ACHN (cell line): ENCODE data around the gene MCTP1.
A peak's percentile ranks its signal among the peaks of the same experiment; 100 is the strongest.
"Not testable (repeated sequence)": the region's sequence is repeated elsewhere in the genome, so short reads cannot be mapped to it uniquely, and the experiment has no call there.

Source experiments
- DNase-seq: peaks from one replicate; pipeline ENCODE4 v3.0.0-alpha.2; 2015
- in situ Hi-C: cut with HindIII; loops from 2 replicates; pipeline ENCODE4 v1.10.0; 2017; ENCODE audit warnings: low sequenced_read_pairs, low pct_ligation_motif_present, low pct_unique_long_range_greater_than_20kb

MCTP1 gene

GRCh38 chr5:95217881-95218280 lies 67.0 kb downstream of the MCTP1 start:
- in situ Hi-C loops, result no loop called here
- no peak for DNase-seq

DNA sequence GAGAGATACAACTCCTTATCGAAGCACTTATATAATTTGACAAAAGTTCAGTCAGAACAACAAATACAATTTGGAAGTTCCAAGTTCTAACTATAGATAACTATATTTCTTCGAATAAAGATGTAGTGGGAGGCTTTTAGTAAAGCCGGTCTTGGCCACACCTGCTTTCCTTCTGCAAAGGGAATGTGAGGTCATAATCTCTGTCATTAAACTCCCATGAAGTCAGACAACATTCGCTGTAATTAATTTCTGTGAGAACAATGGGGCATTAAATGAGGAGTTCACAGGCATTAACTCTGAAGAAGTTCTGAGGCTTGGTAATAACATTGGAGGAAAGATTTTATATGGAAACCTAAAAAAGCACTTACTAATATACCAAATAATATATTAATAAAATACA lies 67.5 kb downstream of the MCTP1 start:
- DNase-seq, result no peak
- in situ Hi-C loops, result no loop called here

DNA sequence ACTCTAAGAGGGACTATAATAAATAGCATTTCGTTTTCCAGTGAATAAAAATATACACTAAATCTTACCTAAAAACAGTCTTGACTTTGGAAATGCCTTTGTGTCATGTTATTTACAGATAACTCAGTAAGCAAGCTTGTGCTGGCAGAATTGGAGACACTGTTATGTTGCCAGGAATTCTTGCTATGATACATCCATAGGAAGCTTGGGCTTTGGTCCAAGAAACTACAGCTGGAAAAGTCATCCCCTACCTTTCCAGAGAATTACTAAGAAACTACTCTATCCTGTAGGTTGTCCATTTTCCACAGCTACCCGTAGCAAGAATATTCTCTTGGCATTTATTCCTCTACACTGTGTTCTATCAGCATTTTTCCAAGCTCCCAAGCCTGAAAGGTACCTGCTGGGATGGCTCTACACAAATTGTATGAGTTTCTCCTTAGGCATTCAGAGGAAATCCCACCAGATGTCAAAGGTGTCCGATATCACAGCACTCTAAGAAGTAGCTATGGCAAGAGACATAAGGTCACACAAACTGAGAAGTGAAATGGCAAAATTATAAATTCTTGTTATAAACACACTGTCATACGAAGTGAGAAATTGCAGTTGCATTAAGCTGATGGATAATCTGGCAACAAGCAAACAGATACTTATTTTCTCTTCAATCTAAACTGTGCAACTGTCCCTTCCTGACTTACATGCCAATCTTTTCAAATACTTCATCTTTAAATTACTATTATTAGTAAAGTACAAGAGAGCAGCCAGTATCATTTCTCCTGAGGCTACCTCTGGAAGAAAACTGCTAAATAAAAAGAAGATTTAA lies 68.5 kb downstream of the MCTP1 start:
- in situ Hi-C loops, result no loop called here
- DNase-seq, result no peak

DNA sequence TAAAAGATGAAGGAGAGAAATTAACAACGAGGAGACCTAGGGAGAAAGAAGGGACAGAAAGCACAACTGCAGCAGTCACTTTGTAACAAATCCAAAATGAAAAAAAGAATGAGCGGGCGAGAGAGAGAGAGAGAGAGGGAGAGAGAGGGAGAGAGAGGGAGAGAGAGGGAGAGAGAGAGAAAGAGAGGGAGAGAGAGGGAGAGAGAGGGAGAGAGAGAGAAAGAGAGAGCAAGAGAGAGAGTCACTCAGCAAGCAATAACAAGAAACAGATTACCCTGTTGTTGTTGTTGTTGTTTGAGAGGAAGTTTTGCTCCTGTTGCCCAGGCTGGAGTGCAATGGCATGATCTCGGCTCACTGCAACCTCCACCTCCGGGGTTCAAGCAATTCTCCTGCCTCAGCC lies 77.1 kb downstream of the MCTP1 start:
- DNase-seq, in situ Hi-C loops: not testable (repeated sequence)

- in situ Hi-C loops, result no loop called here
- no peak for DNase-seq
Measured at GRCh38 chr5:95194856-95195255, 90.0 kb downstream of the MCTP1 start.

DNA sequence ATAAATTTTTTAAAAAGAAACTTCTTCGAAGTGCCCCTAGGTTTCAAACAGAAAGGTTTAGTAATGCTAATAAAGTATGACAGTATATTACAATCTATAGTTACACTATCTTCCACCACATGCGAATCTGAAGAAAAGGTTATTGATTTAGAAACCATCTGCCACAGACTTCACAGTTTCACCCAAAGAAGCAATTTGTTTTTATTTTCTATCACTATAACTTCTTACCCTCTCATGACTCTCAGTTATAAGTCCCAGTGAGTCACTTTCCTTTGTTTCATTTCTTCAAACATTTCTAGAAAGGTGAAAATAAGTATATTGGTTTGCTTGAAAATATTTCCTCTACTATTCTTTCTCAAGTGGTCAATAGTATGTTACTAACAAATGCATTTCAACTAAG lies 93.6 kb downstream of the MCTP1 start:
- in situ Hi-C loops, result no loop called here

GRCh38 chr5:95184924-95185323 lies 100.0 kb downstream of the MCTP1 start:
- DNase-seq, result no peak
- in situ Hi-C loops, result no loop called here

More for the DNA sequence above, 93.6 kb downstream of the MCTP1 start:
- no peak for DNase-seq

GRCh38 chr5:95181644-95182043 lies 103.2 kb downstream of the MCTP1 start:
- in situ Hi-C loops, result no loop called here
- no peak for DNase-seq

DNA sequence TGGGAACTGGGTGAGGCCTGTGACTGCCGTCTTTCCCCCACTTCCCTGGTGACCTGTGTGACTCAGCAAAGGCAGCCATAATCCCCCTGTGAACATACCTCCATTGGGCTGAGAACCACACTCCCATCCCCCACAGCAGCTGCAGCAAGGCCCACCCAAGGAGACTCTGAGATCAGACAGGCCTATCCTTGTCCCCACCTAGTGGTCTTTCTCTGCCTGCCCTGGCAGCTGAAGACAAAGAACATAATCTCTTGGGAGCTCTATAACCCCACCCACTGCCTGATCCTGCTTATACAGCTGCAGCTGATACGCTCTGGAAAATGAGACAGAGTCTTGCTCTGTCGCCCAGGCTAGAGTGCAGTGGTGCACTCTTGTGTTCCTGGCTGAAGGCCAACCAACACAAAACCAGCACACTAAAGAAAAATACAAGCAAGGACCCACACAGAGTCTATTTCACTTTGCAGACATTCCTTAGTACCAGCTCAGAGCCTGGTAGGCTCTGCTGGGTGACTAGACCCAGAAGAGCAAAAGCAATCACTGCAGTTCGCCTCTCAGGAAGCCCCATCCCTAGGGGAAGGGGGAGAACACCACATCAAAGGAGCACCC lies 106.7 kb downstream of the MCTP1 start:
- in situ Hi-C loops, result no loop called here

GRCh38 chr5:95177456-95177855 lies 107.4 kb downstream of the MCTP1 start:
- in situ Hi-C loops, result no loop called here

More for the DNA sequence above, 106.7 kb downstream of the MCTP1 start:
- DNase-seq, result peak; percentile 85

DNA sequence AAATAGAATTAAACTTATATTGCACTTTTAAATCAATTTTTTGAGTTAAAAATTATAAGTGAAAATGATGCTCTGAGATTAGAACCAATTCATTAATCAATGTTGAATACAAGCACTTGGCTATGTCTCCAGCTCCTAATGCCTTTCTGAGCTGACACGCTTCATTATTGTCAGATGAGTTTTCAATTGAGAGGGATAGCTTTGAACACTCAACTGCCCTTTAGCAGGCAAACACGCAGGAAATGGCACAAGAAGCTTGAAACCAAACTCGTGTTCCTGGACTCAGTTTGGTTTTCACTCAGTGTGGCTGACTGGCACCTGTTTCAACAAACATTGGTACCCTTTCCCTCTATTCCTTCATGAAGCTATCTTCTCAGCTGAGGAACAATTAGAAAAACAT lies 109.8 kb downstream of the MCTP1 start:
- in situ Hi-C loops, result no loop called here
- no peak for DNase-seq

More at GRCh38 chr5:95177456-95177855, 107.4 kb downstream of the MCTP1 start:
- no peak for DNase-seq

DNA sequence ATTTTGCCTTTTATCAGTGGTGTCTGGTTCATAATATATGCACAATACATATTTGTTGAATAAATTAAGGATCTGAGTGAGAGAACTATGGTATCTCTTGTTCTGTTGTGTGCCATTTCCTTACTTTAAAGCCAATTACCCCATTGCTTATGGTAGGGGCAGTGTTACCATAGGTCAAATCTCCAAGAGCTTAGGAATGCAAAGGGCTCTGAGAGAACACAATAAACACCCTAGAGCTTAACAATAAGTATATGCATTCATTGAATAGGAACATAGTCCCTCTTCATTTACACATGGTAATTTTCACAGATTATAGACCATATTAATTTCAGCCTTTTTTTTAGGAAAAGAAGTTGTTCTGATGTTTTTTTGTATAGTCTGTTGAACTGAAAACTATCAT lies 112.2 kb downstream of the MCTP1 start:
- DNase-seq, result no peak
- in situ Hi-C loops, result no loop called here

GRCh38 chr5:95164861-95165260 lies 120.0 kb downstream of the MCTP1 start:
- in situ Hi-C loops, result no loop called here
- no peak for DNase-seq

GRCh38 chr5:95163079-95163478 lies 121.8 kb downstream of the MCTP1 start:
- DNase-seq, result no peak
- in situ Hi-C loops, result no loop called here

DNA sequence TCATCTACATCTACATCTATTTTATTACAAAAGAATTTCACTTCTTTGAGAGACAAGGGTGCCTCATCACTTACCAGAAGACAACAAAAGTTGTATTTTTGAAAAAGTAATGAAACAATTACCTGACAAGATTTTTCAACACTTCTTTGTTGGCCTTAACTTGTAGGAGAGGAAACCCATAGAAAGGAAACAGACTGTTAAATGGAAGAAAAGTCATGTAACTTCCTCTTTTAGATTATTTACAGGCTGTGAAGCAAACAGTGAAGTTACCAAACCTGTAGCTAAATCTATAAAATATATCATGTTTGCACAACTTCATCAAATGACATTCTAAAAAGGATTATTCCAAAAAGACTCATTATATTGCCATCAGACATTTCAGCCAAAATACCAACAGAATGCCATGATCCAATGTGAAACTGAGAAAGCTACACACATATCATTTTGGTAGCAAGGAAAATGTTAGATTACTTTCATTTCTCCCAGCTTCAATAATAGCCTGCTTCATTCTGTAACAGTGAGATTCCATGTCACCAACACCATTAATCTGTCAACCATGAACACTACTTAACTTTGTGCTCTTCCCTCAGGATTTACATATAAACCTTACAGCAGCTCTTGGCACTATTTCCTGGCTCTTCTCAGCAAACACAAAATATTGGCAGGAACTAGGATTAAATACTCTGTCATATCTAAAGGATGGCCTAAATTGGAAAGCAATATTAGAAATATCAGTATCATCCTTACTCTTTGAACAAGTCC lies 122.5 kb downstream of the MCTP1 start:
- in situ Hi-C loops, result no loop called here
- no peak for DNase-seq

- no peak for DNase-seq
- in situ Hi-C loops, result no loop called here
Measured at GRCh38 chr5:95159603-95160002, 125.3 kb downstream of the MCTP1 start.

DNA sequence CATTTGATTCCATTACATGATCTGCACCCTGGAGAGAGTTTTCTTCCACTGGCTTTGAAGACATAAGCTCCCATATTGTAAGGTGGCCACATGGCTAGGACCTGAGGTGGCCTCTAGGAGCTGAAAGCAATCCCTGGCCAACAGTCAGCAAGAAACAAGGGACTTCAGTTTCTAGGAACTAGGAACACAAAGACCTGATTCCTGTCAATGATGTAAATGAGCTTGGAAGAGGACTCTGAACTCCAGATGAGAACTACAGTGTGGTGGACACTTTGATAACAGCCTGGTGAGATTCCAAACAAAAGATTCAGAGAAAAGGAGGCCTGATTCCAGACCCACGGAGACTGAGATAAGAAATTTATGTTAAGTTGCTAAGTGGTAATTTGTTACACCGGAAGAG lies 129.0 kb downstream of the MCTP1 start:
- no peak for DNase-seq
- in situ Hi-C loops, result no loop called here

DNA sequence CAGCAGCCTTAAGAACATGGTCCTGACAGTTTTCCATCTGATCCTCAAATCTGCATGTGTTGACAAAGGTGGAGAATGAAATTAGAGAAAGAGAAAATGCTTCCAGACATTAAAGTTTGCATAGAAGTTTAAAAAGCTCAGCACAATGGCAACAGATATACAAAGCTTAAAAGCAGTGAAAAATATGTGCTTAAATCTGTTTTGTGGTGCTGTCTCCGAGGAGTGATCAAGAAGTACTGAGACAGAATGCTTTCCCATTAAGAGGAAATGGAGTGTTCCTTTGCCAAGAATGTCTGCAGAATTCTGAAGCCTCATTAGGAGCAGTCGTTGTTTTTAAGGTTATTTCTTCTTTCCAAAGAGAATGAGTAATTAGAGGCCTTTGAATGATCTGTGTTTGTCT lies 131.4 kb downstream of the MCTP1 start:
- in situ Hi-C loops, result no loop called here
- no peak for DNase-seq

- in situ Hi-C loops, result no loop called here
- DNase-seq, result no peak
Measured at GRCh38 chr5:95152535-95152934, 132.4 kb downstream of the MCTP1 start.
